HepG2 (cell line): ENCODE measurements around the gene SF3B6. TPM values are rescaled to one million over a fixed set of nuclear protein-coding genes. Genes with fewer than 3 reads are reported as not detected.

ENCODE experiments used
- ATF5 ChIP-seq: sonication (generic); formaldehyde crosslinking; IDR thresholded peaks from 2 replicates; pipeline ENCODE4 v1.4.0; 2020; ENCODE audit warnings: mild to moderate bottlenecking, low read depth, missing genetic modification reagents
- BRCA1 ChIP-seq: sonication (generic); formaldehyde crosslinking; IDR thresholded peaks from 2 replicates; pipeline ENCODE4 v1.4.0; 2020; ENCODE audit warnings: missing genetic modification reagents
- FOSL2 ChIP-seq: sonication (generic); formaldehyde crosslinking; IDR thresholded peaks from 2 replicates; pipeline ENCODE4 v1.4.0; 2020; ENCODE audit warnings: missing genetic modification reagents
- IKZF1 ChIP-seq: fragments of 450-650 bp; IDR thresholded peaks from 2 replicates; pipeline ENCODE4 v1.7.1; 2016
- IRX3 ChIP-seq: sonication (generic); formaldehyde crosslinking; IDR thresholded peaks from 2 replicates; pipeline ENCODE4 v1.8.1; 2023; ENCODE audit warnings: mild to moderate bottlenecking, low read depth, missing genetic modification reagents, borderline replicate concordance
- KDM1A ChIP-seq: IDR thresholded peaks from 2 replicates; pipeline ENCODE4 v1.6.1; 2016; ENCODE audit warnings: missing compliant biosample characterization
- KDM3A ChIP-seq: IDR thresholded peaks from 2 replicates; pipeline ENCODE4 v1.6.1; 2018; ENCODE audit warnings: low read depth, missing compliant biosample characterization
- KLF12 ChIP-seq: sonication (generic); formaldehyde crosslinking; IDR thresholded peaks from 2 replicates; pipeline ENCODE4 v1.4.0; 2020; ENCODE audit warnings: missing genetic modification reagents, borderline replicate concordance
- MAF1 ChIP-seq: sonication (generic); formaldehyde crosslinking; IDR thresholded peaks from 2 replicates; pipeline ENCODE4 v1.5.0; 2020; ENCODE audit warnings: missing genetic modification reagents, borderline replicate concordance
- MEIS2 ChIP-seq: sonication (generic); formaldehyde crosslinking; IDR thresholded peaks from 2 replicates; pipeline ENCODE4 v1.9.0; 2021; ENCODE audit warnings: mild to moderate bottlenecking, missing genetic modification reagents
- PHF21A ChIP-seq: sonication (generic); formaldehyde crosslinking; IDR thresholded peaks from 2 replicates; pipeline ENCODE4 v1.5.0; 2020; ENCODE audit warnings: mild to moderate bottlenecking, missing genetic modification reagents
- PRDM15 ChIP-seq: sonication (generic); formaldehyde crosslinking; IDR thresholded peaks from 2 replicates; pipeline ENCODE4 v1.4.0; 2020; ENCODE audit warnings: missing genetic modification reagents
- PRMT3 ChIP-seq: sonication (generic); formaldehyde crosslinking; IDR thresholded peaks from 2 replicates; pipeline ENCODE4 v1.8.1; 2022; ENCODE audit warnings: low read depth, mild to moderate bottlenecking, moderate library complexity, missing genetic modification reagents, borderline replicate concordance
- RORA ChIP-seq: sonication (generic); formaldehyde crosslinking; IDR thresholded peaks from 2 replicates; pipeline ENCODE4 v1.5.0; 2020; ENCODE audit warnings: mild to moderate bottlenecking, missing genetic modification reagents, moderate library complexity
- THAP9 ChIP-seq: sonication (generic); formaldehyde crosslinking; IDR thresholded peaks from 2 replicates; pipeline ENCODE4; 2020; ENCODE audit warnings: missing genetic modification reagents, mild to moderate bottlenecking, borderline replicate concordance
- ZBTB26 ChIP-seq: IDR thresholded peaks from 2 replicates; pipeline ENCODE4 v1.6.1; 2016; ENCODE audit warnings: missing compliant biosample characterization, missing genetic modification reagents, borderline replicate concordance
- ZNF564 ChIP-seq: sonication (generic); formaldehyde crosslinking; IDR thresholded peaks from 2 replicates; pipeline ENCODE4 v1.8.1; 2023; ENCODE audit warnings: mild to moderate bottlenecking, missing genetic modification reagents
- ZNF569 ChIP-seq: sonication (generic); formaldehyde crosslinking; IDR thresholded peaks from 2 replicates; pipeline ENCODE4 v1.5.0; 2020; ENCODE audit warnings: mild to moderate bottlenecking, missing genetic modification reagents, moderate library complexity, borderline replicate concordance
- ZNF720 ChIP-seq: sonication (generic); formaldehyde crosslinking; IDR thresholded peaks from 2 replicates; pipeline ENCODE4 v1.4.0; 2020; ENCODE audit warnings: missing genetic modification reagents
- ZNF883 ChIP-seq: sonication (generic); formaldehyde crosslinking; IDR thresholded peaks from 2 replicates; pipeline ENCODE4 v1.5.1; 2020; ENCODE audit warnings: mild to moderate bottlenecking, missing genetic modification reagents; ENCODE audit errors: not compliant biosample characterization
- polyA plus RNA-seq, 8 experiments: library from polyadenylated mRNA; depleted of rRNA in 3 of 8; stranded (reverse) in 7 of 8; unstranded in 1 of 8; fragments of >200 nt; fragmentation: Illumina TruSeq in 4 of 8; extraction: Trizol in 4 of 8; gene quantifications; 2 replicates each; pipeline versions ENCODE4 v1.2.1 to v1.2.3, GENCODE V29; 2011 to 2016; ENCODE audit warnings: low read depth in 4 of 8, missing spikeins in 1 of 8, mixed read lengths in 1 of 8; ENCODE audit not compliant: insufficient read depth in 1 of 8
- total RNA-seq, 5 experiments: library from RNA; depleted of rRNA; stranded (reverse); fragments of >200 nt; fragmentation: Illumina TruSeq; extraction: Trizol; gene quantifications; 2 replicates each; pipeline ENCODE4 v1.2.3, GENCODE V29; 2016; ENCODE audit warnings: low read depth in 1 of 5

SF3B6 gene
- total and polyA plus RNA-seq, 2 of the 13 experiments (the other 11 are each of a cell fraction or from before 2014, with no cell fraction given) = 177 to 182 TPM

GRCh38 chr2:24075915-24076848 is at the start of gene SF3B6 (continued):
- TF ChIP-seq PRMT3 (CRISPR knock-in tag) (no peak; the same call in 1 of the 2 replicates), ZNF564 (CRISPR knock-in tag) (peak; percentile 62; the same call in 1 of the 2 replicates), KDM3A (peak; percentile 91), BRCA1 (peak; percentile 85), ZBTB26 (CRISPR knock-in tag) (peak; percentile 89; the same call in 1 of the 2 replicates), MAF1 (CRISPR knock-in tag) (0 out of 2 replicates have a peak, but pooled peaks have one; percentile 85), ZNF883 (CRISPR knock-in tag) (peak; percentile 93), RORA (CRISPR knock-in tag) (no peak), ATF5 (CRISPR knock-in tag) (no peak), THAP9 (CRISPR knock-in tag) (peak; percentile 97), IRX3 (CRISPR knock-in tag) (peak; percentile 57; the same call in 1 of the 2 replicates), MEIS2 (CRISPR knock-in tag) (peak; percentile 94), KLF12 (peak; percentile 98; the same call in 1 of the 2 replicates), PHF21A (CRISPR knock-in tag) (peak; percentile 96), IKZF1 (no peak), KDM1A (CRISPR knock-in tag) (peak; percentile 81), PRDM15 (CRISPR knock-in tag) (no peak; the same call in 1 of the 2 replicates), ZNF569 (CRISPR knock-in tag) (peak; percentile 65; the same call in 1 of the 2 replicates), ZNF720 (CRISPR knock-in tag) (peak; percentile 97; the same call in 1 of the 2 replicates), FOSL2 (CRISPR knock-in tag) (peak; percentile 80)
